Stimulated activated effector memory CD8-positive, alpha-beta T cell treated with anti-CD3 and anti-CD28 coated beads, Interleukin-12 subunit alpha, Interleukin-12 subunit beta, amount 100 ng/mL, for 72 hours (primary cell): ENCODE results near the gene DCP1A.
A peak's percentile ranks its signal among the peaks of the same experiment; 100 is the strongest.
"Not testable (repeated sequence)": the region's sequence is repeated elsewhere in the genome, so short reads cannot be mapped to it uniquely, and the experiment has no call there.

ENCODE experiments used
- ATAC-seq: fragments of 150-1000 bp; cut with Tn5 transposase; 2 replicates; pipeline ENCODE4 v1.10.0; 2021
- DNase-seq, 2 donors: peaks; one replicate each; pipeline ENCODE4 v3.0.0; 2021 to 2022; ENCODE audit warnings: low spot score in 2 of 2
- H3K27ac Mint-ChIP-seq: one replicate; pipeline ENCODE4 v1.8.0; 2022; ENCODE audit warnings: mild to moderate bottlenecking, mixed read lengths
- H3K36me3 Mint-ChIP-seq: one replicate; pipeline ENCODE4 v1.8.0; 2022; ENCODE audit warnings: mild to moderate bottlenecking, mixed read lengths
- H3K4me1 Mint-ChIP-seq: one replicate; pipeline ENCODE4 v1.8.0; 2022; ENCODE audit warnings: mixed read lengths
- H3K4me3 Mint-ChIP-seq: one replicate; pipeline ENCODE4 v1.8.0; 2022; ENCODE audit warnings: mild to moderate bottlenecking, mixed read lengths
- H3K9me3 Mint-ChIP-seq: one replicate; pipeline ENCODE4 v1.8.0; 2022; ENCODE audit warnings: mixed read lengths

DCP1A gene

GRCh38 chr3:53346922-53347260 is 452 bp downstream of the DCP1A start:
- Mint-ChIP-seq H3K27ac (peak overlapping the region; percentile 99), H3K36me3 (peaks cover 42% of the 10 kb centered on the region), H3K9me3 (no peaks in the 10 kb centered on the region), H3K4me1 (peaks cover 20% of the 10 kb centered on the region), H3K4me3 (peak overlapping the region; percentile 95)
- ATAC-seq (peak; percentile 1), DNase-seq (no peak)

- Mint-ChIP-seq H3K9me3 (no peaks in the 10 kb centered on the region), H3K4me1 (peaks cover 20% of the 10 kb centered on the region), H3K27ac (peak overlapping the region; percentile 99), H3K4me3 (peak overlapping the region; percentile 95), H3K36me3 (peaks cover 46% of the 10 kb centered on the region)
- no peak for ATAC-seq
- DNase-seq: no peak
Observed at GRCh38 chr3:53346514-53346913, 829 bp downstream of the DCP1A start.

- Mint-ChIP-seq H3K9me3 (no peaks in the 10 kb centered on the region), H3K4me3 (no peak overlapping the region), H3K27ac (no peak overlapping the region), H3K36me3 (peaks cover 80% of the 10 kb centered on the region), H3K4me1 (peaks cover 13% of the 10 kb centered on the region)
- ATAC-seq (no peak), DNase-seq (no peak)
Observed at GRCh38 chr3:53342353-53342752, 5.0 kb downstream of the DCP1A start.

GRCh38 chr3:53337167-53337940 is 10.0 kb downstream of the DCP1A start:
- Mint-ChIP-seq H3K27ac (no peak overlapping the region), H3K4me1 (peaks cover 1% of the 10 kb centered on the region), H3K4me3 (no peak overlapping the region), H3K36me3 (peaks cover 98% of the 10 kb centered on the region), H3K9me3 (no peaks in the 10 kb centered on the region)
- ATAC-seq (no peak), DNase-seq (no peak)

- Mint-ChIP-seq H3K36me3 (peaks cover 82% of the 10 kb centered on the region), H3K27ac (no peak overlapping the region), H3K4me1 (no peaks in the 10 kb centered on the region), H3K4me3 (no peak overlapping the region), H3K9me3 (no peaks in the 10 kb centered on the region)
- DNase-seq (no peak), ATAC-seq (no peak)
Observed at GRCh38 chr3:53334742-53335141, 12.6 kb downstream of the DCP1A start.

- Mint-ChIP-seq H3K4me3 (no peak overlapping the region), H3K27ac (no peak overlapping the region), H3K36me3 (peaks cover 70% of the 10 kb centered on the region), H3K4me1 (no peaks in the 10 kb centered on the region), H3K9me3 (no peaks in the 10 kb centered on the region)
- no peak for DNase-seq
- ATAC-seq: no peak
Observed at GRCh38 chr3:53331871-53332270, 15.5 kb downstream of the DCP1A start.

- DNase-seq (no peak), ATAC-seq (no peak)
- no peak overlapping the region for H3K4me3 Mint-ChIP-seq
- peaks cover 6% of the 10 kb centered on the region for H3K4me1 Mint-ChIP-seq
- H3K27ac Mint-ChIP-seq: no peak overlapping the region
- H3K36me3 Mint-ChIP-seq: peaks cover 54% of the 10 kb centered on the region
- no peaks in the 10 kb centered on the region for H3K9me3 Mint-ChIP-seq
Observed at GRCh38 chr3:53329897-53330296, 17.4 kb downstream of the DCP1A start.

- Mint-ChIP-seq H3K36me3 (peaks cover 42% of the 10 kb centered on the region), H3K4me1 (peaks cover 6% of the 10 kb centered on the region), H3K4me3 (no peak overlapping the region), H3K27ac (no peak overlapping the region), H3K9me3 (no peaks in the 10 kb centered on the region)
- ATAC-seq: no peak
- no peak for DNase-seq
Observed at GRCh38 chr3:53328746-53329145, 18.6 kb downstream of the DCP1A start.

- not testable (repeated sequence) for H3K27ac Mint-ChIP-seq, ATAC-seq, H3K9me3 Mint-ChIP-seq, H3K4me1 Mint-ChIP-seq, DNase-seq, H3K4me3 Mint-ChIP-seq
- H3K36me3 Mint-ChIP-seq: peaks cover 40% of the 10 kb centered on the region
Observed at GRCh38 chr3:53327986-53328385, 19.4 kb downstream of the DCP1A start.

GRCh38 chr3:53324105-53324504 is 23.2 kb downstream of the DCP1A start:
- ATAC-seq (no peak), DNase-seq (no peak)
- Mint-ChIP-seq H3K4me1 (peaks cover 16% of the 10 kb centered on the region), H3K4me3 (no peak overlapping the region), H3K36me3 (peaks cover 45% of the 10 kb centered on the region), H3K9me3 (no peaks in the 10 kb centered on the region), H3K27ac (no peak overlapping the region)

GRCh38 chr3:53320697-53321096 is 26.6 kb downstream of the DCP1A start:
- Mint-ChIP-seq H3K4me3 (no peak overlapping the region), H3K9me3 (no peaks in the 10 kb centered on the region), H3K4me1 (peaks cover 14% of the 10 kb centered on the region), H3K36me3 (peaks cover 62% of the 10 kb centered on the region), H3K27ac (peak overlapping the region; percentile 66)
- ATAC-seq: no peak
- no peak for DNase-seq

- ATAC-seq (no peak), DNase-seq (no peak)
- H3K4me3 Mint-ChIP-seq: no peak overlapping the region
- H3K36me3 Mint-ChIP-seq: peaks cover 81% of the 10 kb centered on the region
- no peak overlapping the region for H3K27ac Mint-ChIP-seq
- H3K4me1 Mint-ChIP-seq: peaks cover 10% of the 10 kb centered on the region
- H3K9me3 Mint-ChIP-seq: no peaks in the 10 kb centered on the region
Observed at GRCh38 chr3:53318522-53318921, 28.8 kb downstream of the DCP1A start.

- H3K27ac Mint-ChIP-seq: peak overlapping the region; percentile 61
- ATAC-seq (no peak), DNase-seq (no peak)
- H3K4me3 Mint-ChIP-seq: no peak overlapping the region
- no peaks in the 10 kb centered on the region for H3K9me3 Mint-ChIP-seq
- H3K36me3 Mint-ChIP-seq: peaks cover 99% of the 10 kb centered on the region
- no peaks in the 10 kb centered on the region for H3K4me1 Mint-ChIP-seq
Observed at GRCh38 chr3:53312832-53313231, 34.5 kb downstream of the DCP1A start.

GRCh38 chr3:53311882-53312281 is 35.5 kb downstream of the DCP1A start:
- ATAC-seq: no peak
- Mint-ChIP-seq H3K27ac (no peak overlapping the region), H3K4me1 (no peaks in the 10 kb centered on the region), H3K4me3 (no peak overlapping the region), H3K9me3 (no peaks in the 10 kb centered on the region), H3K36me3 (peaks cover 99% of the 10 kb centered on the region)
- DNase-seq: no peak

GRCh38 chr3:53303957-53304356 is 43.4 kb downstream of the DCP1A start:
- DNase-seq (no peak), ATAC-seq (no peak)
- Mint-ChIP-seq H3K27ac (peak overlapping the region; percentile 26), H3K9me3 (no peaks in the 10 kb centered on the region), H3K4me3 (no peak overlapping the region), H3K4me1 (no peaks in the 10 kb centered on the region), H3K36me3 (peaks cover 90% of the 10 kb centered on the region)

GRCh38 chr3:53303549-53303948 is 43.8 kb downstream of the DCP1A start:
- ATAC-seq: no peak
- peak overlapping the region; percentile 26 for H3K27ac Mint-ChIP-seq

More at GRCh38 chr3:53303549-53303948, 43.8 kb downstream of the DCP1A start:
- H3K36me3 Mint-ChIP-seq: peaks cover 85% of the 10 kb centered on the region
- no peak for DNase-seq
- H3K4me1 Mint-ChIP-seq: no peaks in the 10 kb centered on the region
- no peak overlapping the region for H3K4me3 Mint-ChIP-seq
- H3K9me3 Mint-ChIP-seq: no peaks in the 10 kb centered on the region
